KMS-11 (cell line): ENCODE data around the gene TNFRSF11A.

Source experiments
- H2AFZ ChIP-seq: fragments of 200-600 bp; sonication (generic); 2 replicates; pipeline ENCODE4 v1.6.1; 2016; ENCODE audit warnings: antibody characterized with exemption, mixed run types, low read depth
- H3K27ac ChIP-seq: fragments of 200-600 bp; sonication (generic); 2 replicates; pipeline ENCODE4 v1.6.1; 2016; ENCODE audit warnings: mild to moderate bottlenecking, mixed run types
- H3K27me3 ChIP-seq: fragments of 200-600 bp; sonication (generic); 2 replicates; pipeline ENCODE4 v1.6.1; 2017; ENCODE audit warnings: mild to moderate bottlenecking, low read depth, mixed run types, moderate library complexity; ENCODE audit not compliant: insufficient read depth
- H3K36me3 ChIP-seq: fragments of 200-600 bp; sonication (generic); 2 replicates; pipeline ENCODE4 v1.6.1; 2017; ENCODE audit warnings: mild to moderate bottlenecking, mixed run types; ENCODE audit not compliant: insufficient read depth
- H3K4me1 ChIP-seq: fragments of 200-600 bp; sonication (generic); 2 replicates; pipeline ENCODE4 v1.6.1; 2016; ENCODE audit warnings: mild to moderate bottlenecking, low read depth, mixed run types; ENCODE audit not compliant: poor library complexity, severe bottlenecking
- H3K4me2 ChIP-seq: fragments of 200-600 bp; sonication (generic); 2 replicates; pipeline ENCODE4 v1.7.0; 2016; ENCODE audit warnings: mild to moderate bottlenecking, mixed run types
- H3K4me3 ChIP-seq: fragments of 200-600 bp; sonication (generic); IDR thresholded peaks from 2 replicates; pipeline ENCODE4 v1.6.1; 2017; ENCODE audit warnings: low read depth, low read length, mixed read lengths; ENCODE audit not compliant: insufficient read depth
- H3K79me2 ChIP-seq: fragments of 200-600 bp; sonication (generic); 2 replicates; pipeline ENCODE4 v1.6.1; 2016; ENCODE audit warnings: low read depth, mixed run types; ENCODE audit not compliant: insufficient read depth
- H3K9ac ChIP-seq: fragments of 200-600 bp; sonication (generic); 2 replicates; pipeline ENCODE4 v1.6.1; 2016; ENCODE audit warnings: mild to moderate bottlenecking, mixed run types
- H4K20me1 ChIP-seq: fragments of 200-600 bp; sonication (generic); 2 replicates; pipeline ENCODE4 v1.6.1; 2016; ENCODE audit warnings: mild to moderate bottlenecking, mixed run types; ENCODE audit not compliant: insufficient read depth
- CTCF ChIP-seq: fragments of 200-600 bp; sonication (generic); conservative IDR thresholded peaks from 2 replicates; pipeline ENCODE4 v1.6.1; 2017; ENCODE audit warnings: low read depth, mild to moderate bottlenecking, antibody characterized with exemption, low read length, moderate library complexity, mixed read lengths

The TNFRSF11A gene

GRCh38 chr18:62438866-62439265 lies 113.8 kb downstream of the TNFRSF11A start:
- Histone ChIP-seq H3K27ac (no peak overlapping the region), H4K20me1 (no peaks in the 10 kb centered on the region), H3K4me2 (no peak overlapping the region), H3K4me1 (no peaks in the 10 kb centered on the region), H3K9ac (no peak overlapping the region), H3K4me3 (no peak overlapping the region), H3K79me2 (no peaks in the 10 kb centered on the region), H3K36me3 (no peaks in the 10 kb centered on the region), H2AFZ (no peak overlapping the region), H3K27me3 (no peaks in the 10 kb centered on the region)
- TF ChIP-seq CTCF, result no peak
